IMR-90 (cell line): ENCODE measurements around the gene RAB8B. TPM values are rescaled to one million over a fixed set of nuclear protein-coding genes. Genes with fewer than 3 reads are reported as not detected.

Experiments
- ATAC-seq: fragments of 200-7000 bp; cut with Tn5 transposase; 2 replicates; pipeline ENCODE4 v1.9.1; 2020; ENCODE audit warnings: low read depth, mild to moderate bottlenecking, moderate library complexity
- BruUV-seq: library from RNA; stranded (reverse); fragments of 400-500 nt; replicated peaks from 2 replicates; lab custom pipeline; 2021; lab: Mats Ljungman, UMichigan
- CTCF ChIA-PET: fragments of 300-600 bp; formaldehyde crosslinking; extraction: SDS; loops from one replicate; lab custom pipeline; 2021; ENCODE audit warnings: antibody characterized with exemption; lab: Yijun Ruan, JAX
- POLR2A ChIA-PET: fragments of 300-600 bp; sonication (Branson Sonifier 250); formaldehyde crosslinking; loops from one replicate; lab custom pipeline; 2022; ENCODE audit warnings: antibody characterized with exemption; ENCODE audit not compliant: unreplicated experiment; lab: Charles Lee
- DNase-seq: peaks from one replicate; pipeline ENCODE4 v3.0.0; 2013
- H2AFZ ChIP-seq: replicated peaks from 2 replicates; pipeline ENCODE3; 2013; ENCODE audit warnings: low read length, mild to moderate bottlenecking; ENCODE audit not compliant: poor library complexity
- H2AK5ac ChIP-seq: 2 replicates; pipeline ENCODE4 v1.6.1; 2013; ENCODE audit warnings: low read depth, low read length, inconsistent platforms
- H2AK9ac ChIP-seq: replicated peaks from 2 replicates; pipeline ENCODE3; 2013; ENCODE audit warnings: mild to moderate bottlenecking, low read depth, low read length, moderate library complexity; ENCODE audit not compliant: poor library complexity
- H2BK120ac ChIP-seq: 2 replicates; pipeline ENCODE4 v1.6.1; 2013; ENCODE audit warnings: low read depth, low read length, inconsistent platforms
- H2BK15ac ChIP-seq: 3 replicates; pipeline ENCODE4 v1.6.1; 2013; ENCODE audit warnings: low read depth, low read length, inconsistent platforms
- H2BK20ac ChIP-seq: 2 replicates; pipeline ENCODE4 v1.6.1; 2013; ENCODE audit warnings: low read depth, mild to moderate bottlenecking, inconsistent platforms, low read length, moderate library complexity
- H2BK5ac ChIP-seq: 2 replicates; pipeline ENCODE4 v1.6.1; 2013; ENCODE audit warnings: mild to moderate bottlenecking, low read depth, low read length, inconsistent platforms; ENCODE audit not compliant: poor library complexity, severe bottlenecking
- H3K14ac ChIP-seq: replicated peaks from 2 replicates; pipeline ENCODE4 v1.6.1; 2013; ENCODE audit warnings: low read depth, low read length, inconsistent platforms
- H3K18ac ChIP-seq: 2 replicates; pipeline ENCODE4 v1.6.1; 2013; ENCODE audit warnings: low read depth, low read length, control low read depth
- H3K23ac ChIP-seq: 2 replicates; pipeline ENCODE4 v1.6.1; 2013; ENCODE audit warnings: low read depth, low read length, inconsistent platforms
- H3K27ac ChIP-seq: 2 replicates; pipeline ENCODE4 v1.5.1; 2013; ENCODE audit warnings: mild to moderate bottlenecking, control low read depth, low read length; ENCODE audit not compliant: insufficient read depth
- H3K27me3 ChIP-seq: 2 replicates; pipeline ENCODE4 v1.6.1; 2013; ENCODE audit warnings: low read length; ENCODE audit not compliant: control insufficient read depth, insufficient read depth
- H3K36me3 ChIP-seq: 2 replicates; pipeline ENCODE4 v1.6.1; 2013; ENCODE audit warnings: low read length, mixed read lengths; ENCODE audit not compliant: control insufficient read depth, insufficient read depth
- H3K4ac ChIP-seq: 2 replicates; pipeline ENCODE4 v1.6.1; 2013; ENCODE audit warnings: low read depth, low read length, inconsistent platforms
- H3K4me1 ChIP-seq: 2 replicates; pipeline ENCODE4 v1.6.1; 2013; ENCODE audit warnings: low read length, mixed read lengths; ENCODE audit not compliant: control insufficient read depth, insufficient read depth
- H3K4me2 ChIP-seq: 2 replicates; pipeline ENCODE4 v1.6.1; 2013; ENCODE audit warnings: low read depth, mild to moderate bottlenecking, control low read depth, low read length, moderate library complexity
- H3K4me3 ChIP-seq: 2 replicates; pipeline ENCODE4 v1.5.1; 2013; ENCODE audit warnings: low read depth, mild to moderate bottlenecking, control low read depth, low read length, moderate library complexity; ENCODE audit not compliant: insufficient read depth
- H3K56ac ChIP-seq: 2 replicates; pipeline ENCODE4 v1.6.1; 2013; ENCODE audit warnings: low read length, inconsistent platforms; ENCODE audit not compliant: insufficient read depth; ENCODE audit errors: extremely low read depth
- H3K79me1 ChIP-seq, 2 experiments: 2 replicates each; pipeline ENCODE4 v1.6.1; 2013; ENCODE audit warnings: low read length in 2 of 2, inconsistent platforms in 1 of 2, low read depth in 1 of 2
- H3K9ac ChIP-seq: 2 replicates; pipeline ENCODE4 v1.6.1; 2013; ENCODE audit warnings: low read depth, low read length, control low read depth
- H3K9me1 ChIP-seq: 2 replicates; pipeline ENCODE4 v1.6.1; 2013; ENCODE audit warnings: low read length, inconsistent platforms; ENCODE audit not compliant: insufficient read depth
- H3K9me3 ChIP-seq: 2 replicates; pipeline ENCODE4 v1.6.1; 2013; ENCODE audit warnings: low read length; ENCODE audit not compliant: control insufficient read depth, insufficient read depth
- H4K20me1 ChIP-seq: 2 replicates; pipeline ENCODE4 v1.6.1; 2013; ENCODE audit warnings: low read length, inconsistent platforms; ENCODE audit not compliant: insufficient read depth
- H4K5ac ChIP-seq: 2 replicates; pipeline ENCODE4 v1.6.1; 2013; ENCODE audit warnings: mild to moderate bottlenecking, low read depth, low read length, control low read depth
- H4K8ac ChIP-seq, 2 experiments: 2 replicates each; pipeline ENCODE4 v1.6.1; 2013; ENCODE audit warnings: low read depth in 2 of 2, low read length in 2 of 2, control low read depth in 1 of 2, inconsistent platforms in 1 of 2
- H4K91ac ChIP-seq: 2 replicates; pipeline ENCODE4 v1.6.1; 2013; ENCODE audit warnings: low read depth, low read length, inconsistent platforms; ENCODE audit not compliant: insufficient read depth
- CTCF ChIP-seq: conservative IDR thresholded peaks from 2 replicates; pipeline ENCODE4 v1.5.1; 2012; ENCODE audit warnings: mild to moderate bottlenecking, low read depth, low read length, improper control_type of control experiment
- ELK1 ChIP-seq: fragments of 150-350 bp; IDR thresholded peaks from 2 replicates; pipeline ENCODE4 v1.6.1; 2016; ENCODE audit warnings: low read depth, mild to moderate bottlenecking, low read length, moderate library complexity, borderline replicate concordance
- MXI1 ChIP-seq: IDR thresholded peaks from 2 replicates; pipeline ENCODE4 v1.6.1; 2012; ENCODE audit warnings: low read depth, mild to moderate bottlenecking, low read length, moderate library complexity, borderline replicate concordance
- RCOR1 ChIP-seq: IDR thresholded peaks from 2 replicates; pipeline ENCODE4 v1.6.1; 2012; ENCODE audit warnings: mild to moderate bottlenecking, low read length, improper control_type of control experiment; ENCODE audit not compliant: insufficient replicate concordance
- RFX5 ChIP-seq: IDR thresholded peaks from 2 replicates; pipeline ENCODE4 v1.8.0; 2012; ENCODE audit warnings: low read depth, mild to moderate bottlenecking, low read length, moderate library complexity
- WGBS, 2 experiments: methylation state at CpG; one replicate each; pipeline versions ENCODE4 v1.1.5 to v1.1.7; 2013; ENCODE audit warnings: missing lambda C conversion rate in 2 of 2; ENCODE audit not compliant: insufficient read length in 1 of 2; ENCODE audit errors: extremely low coverage in 2 of 2; 5-methylcytosine and 5-hydroxymethylcytosine counted together
- dilution Hi-C: fragments of 300-500 bp; cut with HindIII; formaldehyde crosslinking; loops from one replicate; pipeline ENCODE4 v1.14.3; 2018; ENCODE audit warnings: low sequenced_read_pairs; ENCODE audit not compliant: unreplicated experiment
- in situ Hi-C: fragments of 300-500 bp; cut with MboI; formaldehyde crosslinking; loops from 3 replicates; pipeline ENCODE4 v1.14.3; 2019; ENCODE audit warnings: low sequenced_read_pairs, inconsistent platforms, mixed read lengths
- intact Hi-C: fragments of 100-400 bp; cut with micrococcal nuclease; formaldehyde crosslinking; loops from 2 replicates; pipeline ENCODE4 v1.10.0; 2022
- polyA plus RNA-seq, 3 experiments: library from polyadenylated mRNA; depleted of rRNA; stranded (reverse); fragments of >200 nt; gene quantifications; 2 replicates each; pipeline ENCODE4 v1.2.3, GENCODE V29; 2012; ENCODE audit warnings: low replicate concordance in 1 of 3
- total RNA-seq: library from RNA; depleted of rRNA; stranded (reverse); fragments of >200 nt; gene quantifications from 2 replicates; pipeline ENCODE4 v1.2.3, GENCODE V29; 2012

The RAB8B gene
- total and polyA plus RNA-seq, 2 of the 4 experiments (the other 2 are of a cell fraction) = 19.4 to 29.4 TPM

- peak overlapping the region; percentile 76 for H4K91ac ChIP-seq
- dilution Hi-C loops (no loop called here), in situ Hi-C loops (no loop called here), intact Hi-C loops (loop anchor here (2.0 kb wide), 1 partner anchor 88 kb away; the partner anchor contains the start of gene APH1B)
- no TSS peak for BruUV-seq
- no peak; the same call in 1 of the 2 replicates for ATAC-seq
- peaks cover 14% of the 10 kb centered on the region for H3K9me1 ChIP-seq
- ChIA-PET CTCF (no interaction called here), POLR2A (no interaction called here)
- H3K9ac ChIP-seq = peak overlapping the region; percentile 44
- peak overlapping the region; percentile 77 for H3K23ac ChIP-seq
- no peaks in the 10 kb centered on the region for H3K36me3 ChIP-seq
- no peaks in the 10 kb centered on the region for H3K27me3 ChIP-seq
- no peak for TF ChIP-seq MXI1
- TF ChIP-seq RFX5 = no peak
- no peak for TF ChIP-seq ELK1
- TF ChIP-seq CTCF = no peak
- no peak for TF ChIP-seq RCOR1
- peaks cover 10% of the 10 kb centered on the region for H3K4me1 ChIP-seq
- peak overlapping the region; percentile 77 for H3K14ac ChIP-seq
- peak overlapping the region; percentile 49 for H2AK5ac ChIP-seq
- H3K4ac ChIP-seq = peak overlapping the region; percentile 77
- H2BK20ac ChIP-seq = peak overlapping the region; percentile 25
- no peak overlapping the region for H2AK9ac ChIP-seq
- H2BK15ac ChIP-seq = peak overlapping the region; percentile 53; the same call in 1 of the 3 replicates
- H4K5ac ChIP-seq = peak overlapping the region; percentile 80
- H3K9me3 ChIP-seq = no peaks in the 10 kb centered on the region
- peak overlapping the region; percentile 72 to 85 for H4K8ac ChIP-seq
- DNase-seq = no peak
- H3K56ac ChIP-seq = peak overlapping the region; percentile 67
- WGBS, 2 experiments = no CpG with 5 or more reads among the region's 10 CpGs
- peak overlapping the region; percentile 31 for H3K27ac ChIP-seq
- peak overlapping the region; percentile 44 for H2BK5ac ChIP-seq
- H3K18ac ChIP-seq = peak overlapping the region; percentile 4
- peaks cover 12% of the 10 kb centered on the region; the same call in 1 of the 2 replicates for H4K20me1 ChIP-seq
- peak overlapping the region; percentile 96 for H3K4me2 ChIP-seq
- peak overlapping the region; percentile 75 for H2BK120ac ChIP-seq
- peak overlapping the region; percentile 88 for H2AFZ ChIP-seq
- H3K4me3 ChIP-seq = peak overlapping the region; percentile 54
- peaks cover 17 to 36% of the 10 kb centered on the region in 2 experiments for H3K79me1 ChIP-seq
These were observed 1.0 kb upstream of the RAB8B start for GRCh38 chr15:63188247-63188925.
